ENCODE measurements around the gene NPLOC4.

Gene NPLOC4

DNA sequence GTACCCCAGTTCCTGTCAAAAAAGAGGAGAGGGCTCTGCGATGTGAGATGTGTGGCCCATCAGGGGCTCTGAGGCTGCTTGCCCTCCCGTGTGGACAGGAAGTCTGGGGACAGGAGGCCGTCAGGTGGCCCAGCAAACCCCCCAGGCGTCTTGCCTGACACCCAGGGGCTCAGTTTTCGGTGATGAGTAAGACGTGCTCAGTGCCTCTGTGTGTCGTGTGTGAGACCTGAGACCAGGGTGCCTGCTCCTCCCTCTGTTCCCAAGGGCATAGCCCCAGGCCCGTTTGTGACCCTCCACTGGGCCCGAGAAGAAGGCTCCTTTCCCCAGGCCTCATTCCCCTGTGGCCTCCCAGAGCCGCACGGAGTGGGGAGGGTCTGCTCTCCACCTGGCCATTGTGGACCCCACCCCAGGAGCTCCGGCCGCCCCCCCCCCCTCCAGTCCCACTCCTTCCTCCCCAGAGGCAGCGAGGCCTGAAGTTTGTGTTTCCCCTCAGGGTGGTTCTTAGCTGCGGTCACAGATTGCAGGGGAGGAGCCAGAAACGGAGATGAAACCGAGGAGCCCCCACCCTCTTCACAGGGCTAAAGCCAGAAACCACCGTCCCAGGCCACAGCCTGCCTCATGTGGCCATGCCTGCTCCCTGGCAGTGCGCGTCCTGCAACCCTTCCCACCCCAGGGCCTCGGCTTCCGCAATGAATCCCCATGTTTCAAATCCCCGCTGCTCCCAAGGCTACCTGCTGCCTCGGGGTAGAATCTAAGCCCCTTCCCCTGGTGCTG is 119.4 kb downstream of the NPLOC4 start:
- DNase-seq: no peak

DNA sequence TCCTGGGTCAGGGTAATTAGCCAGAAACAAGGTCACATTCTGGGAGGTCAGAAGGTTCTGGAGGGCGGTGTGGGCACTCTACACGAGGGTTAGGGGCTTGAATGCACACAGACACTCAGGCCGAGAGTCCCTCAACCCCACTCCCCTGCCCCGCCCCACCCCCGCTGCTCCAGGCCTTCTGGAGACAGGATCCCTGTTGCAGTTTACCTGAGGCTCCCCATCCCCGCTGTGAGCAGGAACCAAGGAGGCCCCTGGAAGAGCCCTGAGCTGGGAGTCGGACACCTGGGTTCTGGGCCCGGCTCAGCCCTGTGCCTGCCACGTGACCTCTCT is 119.9 kb downstream of the NPLOC4 start:
- no peak for DNase-seq

DNA sequence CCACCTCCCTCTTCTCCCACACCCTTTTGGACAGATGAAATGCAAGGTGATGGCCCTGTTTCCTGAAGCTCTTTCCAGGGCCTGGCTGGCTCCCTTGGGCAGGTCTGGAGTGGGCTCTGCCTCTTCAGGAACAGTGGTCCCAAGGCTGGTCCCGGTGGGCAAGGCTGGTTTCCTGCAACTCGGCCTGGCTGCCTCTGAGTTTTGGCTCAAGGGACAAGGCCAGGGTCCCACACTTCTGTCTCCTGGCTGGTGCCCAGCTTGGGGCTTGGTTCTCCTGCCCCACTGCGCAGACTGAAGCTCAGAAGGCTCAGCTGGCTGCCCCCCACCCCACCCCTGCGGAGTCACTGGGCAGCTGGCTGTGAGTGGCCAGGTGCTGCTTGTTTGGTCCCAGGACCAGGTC is 120.5 kb downstream of the NPLOC4 start:
- no peak for DNase-seq

DNA sequence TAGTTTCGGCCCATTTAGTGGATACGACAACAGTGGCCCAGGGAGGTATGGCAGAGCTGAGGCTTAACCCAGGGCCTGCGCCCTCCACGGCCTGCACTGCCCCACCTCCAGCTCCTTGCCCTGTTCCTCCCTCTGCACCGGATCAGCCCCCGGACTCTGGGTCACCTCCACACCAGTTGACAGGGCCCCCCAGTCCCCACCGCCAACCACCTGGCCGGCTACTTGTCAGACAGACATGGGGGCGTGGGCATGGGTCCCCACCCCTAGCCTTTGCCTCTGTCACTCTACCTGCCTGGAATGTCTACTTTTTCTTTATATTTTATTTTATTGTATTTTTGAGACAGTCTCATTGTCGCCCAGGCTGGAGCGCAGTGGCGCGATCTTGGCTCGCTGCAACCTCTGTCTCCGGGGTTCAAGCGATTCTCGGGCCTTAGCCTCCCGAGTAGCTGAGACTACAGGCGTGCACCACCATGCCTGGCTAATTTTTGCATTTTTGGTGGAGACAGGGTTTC is 121.3 kb downstream of the NPLOC4 start:
- no peak for DNase-seq

DNA sequence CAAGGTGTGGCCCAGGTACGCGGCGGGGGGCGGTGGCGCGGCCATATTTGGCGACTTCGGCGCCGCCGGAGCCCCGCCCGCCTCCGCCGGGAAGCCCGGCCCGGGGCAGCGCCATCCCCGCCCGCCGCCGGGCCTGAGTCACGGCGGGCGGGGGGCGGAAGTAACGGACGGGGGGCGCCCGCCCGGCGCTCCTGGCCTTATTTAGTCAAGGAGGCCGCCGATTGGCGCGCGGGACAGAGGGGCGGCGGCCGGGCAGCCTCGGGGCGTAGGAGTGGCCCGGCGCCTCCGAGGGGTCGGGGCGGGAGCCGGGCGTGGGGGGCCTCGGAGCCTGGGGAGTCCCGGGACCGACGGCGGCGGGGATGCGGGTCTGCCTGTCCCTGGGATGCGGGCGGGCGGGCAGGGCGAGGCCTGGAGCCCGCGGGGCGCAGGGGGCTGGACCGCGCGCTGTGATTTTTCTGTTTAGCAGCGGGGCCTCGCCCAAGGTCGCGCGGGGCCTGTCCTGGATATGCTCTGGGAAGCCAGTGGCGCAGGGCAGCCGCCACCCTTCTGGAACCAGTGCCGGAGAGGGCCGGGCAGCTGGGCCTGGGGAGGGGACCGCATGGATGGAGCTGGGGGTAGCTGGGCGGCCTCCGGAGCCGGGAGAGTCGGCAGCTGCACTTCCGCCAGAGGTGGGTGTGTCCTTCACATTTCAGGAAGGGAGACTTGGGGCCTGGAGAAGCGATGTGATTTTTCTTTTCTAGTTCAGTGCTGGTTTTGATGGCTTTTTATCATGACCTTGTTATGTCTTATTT is 122.0 kb downstream of the NPLOC4 start:
- DNase-seq: peak; percentile 54 to 83 (median 63)

DNA sequence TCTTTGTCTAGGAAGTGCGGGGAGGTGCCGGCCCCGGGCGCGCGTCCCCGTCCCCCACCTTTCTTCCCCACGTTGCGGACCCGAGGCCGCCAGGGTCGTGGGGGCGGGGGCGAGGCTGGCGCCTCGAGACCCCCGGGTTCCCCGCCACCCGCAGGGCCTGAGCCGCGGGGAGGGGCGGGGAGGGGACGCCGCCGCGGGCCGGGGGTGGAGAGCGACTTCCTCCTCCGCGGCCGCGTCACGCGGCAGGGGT is 122.5 kb downstream of the NPLOC4 start:
- DNase-seq: no peak

DNA sequence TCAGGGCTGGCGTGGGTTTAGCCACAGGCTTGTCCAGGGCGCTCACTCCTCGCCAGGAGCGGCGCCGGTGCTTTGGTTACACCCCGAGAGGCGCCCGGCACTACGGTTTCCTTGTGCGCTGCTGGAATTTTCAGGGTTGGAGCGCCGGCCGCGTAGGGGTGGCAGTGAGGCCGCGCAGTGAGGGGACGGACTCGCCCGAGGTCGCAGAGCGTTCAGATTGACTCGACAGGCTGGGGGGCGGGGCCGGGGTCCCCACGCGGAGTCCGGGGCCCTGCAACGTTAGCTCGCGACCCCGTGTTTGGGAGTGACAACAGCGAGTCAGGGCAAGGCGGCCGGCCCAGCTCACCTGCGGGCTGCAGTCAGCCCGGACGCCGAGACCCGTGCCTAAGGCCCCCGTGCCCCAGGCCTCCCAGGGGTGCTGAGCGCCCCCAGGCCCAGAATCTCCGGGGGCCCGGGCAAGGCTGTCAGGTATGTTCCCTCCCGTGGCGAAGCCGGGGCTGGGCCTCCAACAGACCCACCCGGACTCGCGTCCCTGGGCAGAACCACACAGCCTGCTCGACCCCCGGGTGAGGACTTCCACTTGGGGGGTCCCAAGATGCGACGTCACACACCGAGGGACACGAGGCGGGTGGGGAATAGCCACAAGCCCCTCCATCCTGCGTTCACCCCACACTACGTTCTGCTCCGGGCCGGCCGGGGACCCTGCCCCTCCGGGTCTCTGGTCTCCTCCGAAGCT is 123.0 kb downstream of the NPLOC4 start:
- peak in 2 of 5 donors; percentile 27 to 57 for DNase-seq

DNA sequence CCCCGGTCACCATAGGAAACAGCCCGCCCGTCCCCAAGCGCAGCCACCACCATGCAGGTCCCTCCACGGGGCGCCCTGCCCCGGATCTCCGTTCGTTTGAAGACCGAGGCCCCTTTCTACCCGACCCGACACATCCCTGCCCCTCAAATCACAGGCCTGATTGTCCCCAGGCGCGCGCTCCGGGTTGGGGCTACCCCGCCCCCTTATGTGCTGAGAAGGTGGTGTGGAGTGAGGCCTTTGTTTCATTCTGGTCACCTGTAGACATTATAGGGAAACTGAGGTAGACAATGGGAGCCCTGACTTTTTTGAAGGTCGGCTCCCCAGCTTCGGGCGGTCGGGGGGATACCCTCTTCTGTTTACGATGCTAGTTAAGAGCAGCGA is 123.5 kb downstream of the NPLOC4 start:
- DNase-seq: peak in 4 of 5 donors; percentile 45 to 82 (median 46)

DNA sequence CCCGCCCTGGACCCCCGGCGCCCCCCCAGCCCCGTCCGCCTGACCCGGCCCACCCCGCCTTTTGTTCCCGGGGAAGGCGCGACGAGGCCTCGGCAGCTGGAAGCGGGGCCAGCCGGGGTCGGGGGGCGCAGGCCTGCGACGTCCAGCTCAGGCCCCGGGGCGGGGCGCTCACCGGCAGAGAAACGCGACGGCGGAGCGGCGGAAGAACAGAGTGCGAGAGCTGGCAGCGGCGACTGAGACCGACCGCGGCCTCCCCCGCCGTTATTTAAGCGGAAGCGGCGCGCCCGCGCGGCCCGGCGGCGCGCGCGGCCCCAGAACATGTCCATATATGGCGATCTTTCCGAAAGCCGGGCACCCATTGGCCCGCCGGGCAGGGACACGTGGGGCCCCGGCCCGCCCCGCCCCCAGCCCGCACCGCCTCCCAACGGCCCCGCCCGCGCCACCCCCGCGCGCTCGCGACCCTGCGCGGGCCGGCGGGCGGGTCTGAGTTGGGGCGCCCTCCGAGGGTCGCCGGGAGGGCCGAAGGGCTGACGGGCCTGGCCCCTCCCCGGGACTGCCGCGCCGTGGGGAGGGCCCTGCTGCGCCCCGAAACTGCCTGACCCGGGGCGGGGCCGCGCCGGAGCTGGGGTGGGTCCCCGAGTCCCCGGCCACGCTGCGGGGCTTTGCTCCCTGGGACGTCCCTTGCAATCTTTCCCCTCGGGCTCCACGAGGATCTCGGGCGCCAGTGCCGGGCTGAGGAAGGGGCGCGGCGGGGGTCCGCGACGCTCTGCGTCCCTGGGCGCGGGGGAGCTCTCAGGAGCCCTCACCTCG is 124.1 kb downstream of the NPLOC4 start, which contains the start of gene ACTG1:
Gene ACTG1, minus strand, starts transcription at position 238 of the 810 bp plus-strand sequence. CDS start 445 bp downstream, outside the sequence.
- DNase-seq: peak; percentile 82 to 90 (median 89)

DNA sequence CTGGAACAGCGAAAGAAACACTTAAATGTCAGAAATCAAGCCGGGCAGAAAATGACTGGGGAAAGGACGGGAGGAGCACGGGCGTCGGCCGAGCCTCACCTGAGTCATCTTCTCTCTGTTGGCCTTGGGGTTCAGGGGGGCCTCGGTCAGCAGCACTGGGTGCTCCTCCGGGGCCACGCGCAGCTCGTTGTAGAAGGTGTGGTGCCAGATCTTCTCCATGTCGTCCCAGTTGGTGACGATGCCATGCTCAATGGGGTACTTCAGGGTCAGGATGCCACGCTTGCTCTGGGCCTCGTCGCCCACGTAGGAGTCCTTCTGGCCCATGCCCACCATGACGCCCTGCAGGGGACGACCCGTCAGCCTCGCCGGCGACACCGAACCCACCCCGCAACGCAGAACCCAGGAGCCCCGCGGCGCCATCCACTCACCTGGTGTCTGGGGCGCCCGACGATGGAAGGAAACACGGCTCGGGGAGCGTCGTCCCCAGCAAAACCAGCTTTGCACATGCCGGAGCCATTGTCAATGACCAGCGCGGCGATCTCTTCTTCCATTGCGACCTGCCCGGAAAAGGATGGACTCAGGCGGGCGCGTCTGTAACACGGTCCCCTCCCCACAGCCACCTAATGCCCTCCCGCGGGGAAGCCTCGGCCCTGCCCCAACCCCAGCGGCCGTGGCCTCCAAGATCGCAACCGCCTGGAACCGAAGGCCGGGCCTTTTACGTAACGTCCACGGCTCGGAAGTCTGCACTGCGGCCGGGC is 124.9 kb downstream of the NPLOC4 start:
- DNase-seq: peak in 1 of 5 donors; percentile 46

DNA sequence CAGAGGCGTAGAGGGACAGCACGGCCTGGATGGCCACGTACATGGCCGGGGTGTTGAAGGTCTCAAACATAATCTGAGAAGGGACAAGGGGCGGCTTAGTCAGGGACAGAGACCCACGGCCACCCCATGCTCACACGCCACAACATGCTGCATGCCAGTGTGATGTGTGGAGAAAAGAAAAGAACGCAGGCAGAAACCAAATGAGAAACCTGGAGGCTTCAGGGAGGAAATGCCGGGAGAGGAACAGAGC is 125.4 kb downstream of the NPLOC4 start:
- DNase-seq: no peak

DNA sequence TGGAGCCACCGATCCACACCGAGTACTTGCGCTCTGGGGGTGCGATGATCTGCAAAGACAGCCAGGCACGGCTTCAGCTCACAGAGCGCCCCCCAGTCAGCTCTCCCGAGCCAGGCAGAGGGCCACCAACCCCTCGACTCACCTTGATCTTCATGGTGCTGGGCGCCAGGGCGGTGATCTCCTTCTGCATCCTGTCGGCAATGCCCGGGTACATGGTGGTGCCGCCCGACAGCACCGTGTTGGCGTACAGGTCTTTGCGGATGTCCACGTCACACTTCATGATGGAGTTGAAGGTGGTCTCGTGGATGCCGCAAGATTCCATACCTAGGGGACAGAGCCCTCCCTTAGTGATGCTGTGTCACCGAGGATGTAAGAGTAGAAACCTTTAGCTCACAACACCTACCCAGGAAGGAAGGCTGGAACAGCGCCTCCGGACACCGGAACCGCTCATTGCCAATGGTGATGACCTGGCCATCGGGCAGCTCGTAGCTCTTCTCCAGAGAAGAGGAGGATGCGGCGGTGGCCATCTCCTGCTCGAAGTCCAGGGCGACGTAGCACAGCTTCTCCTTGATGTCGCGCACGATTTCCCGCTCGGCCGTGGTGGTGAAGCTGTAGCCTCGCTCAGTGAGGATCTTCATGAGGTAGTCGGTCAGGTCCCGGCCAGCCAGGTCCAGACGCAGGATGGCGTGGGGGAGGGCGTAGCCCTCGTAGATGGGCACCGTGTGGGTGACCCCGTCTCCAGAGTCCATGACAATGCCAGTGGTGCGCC is 125.9 kb downstream of the NPLOC4 start:
- peak in 2 of 5 donors; percentile 30 to 73 for DNase-seq

DNA sequence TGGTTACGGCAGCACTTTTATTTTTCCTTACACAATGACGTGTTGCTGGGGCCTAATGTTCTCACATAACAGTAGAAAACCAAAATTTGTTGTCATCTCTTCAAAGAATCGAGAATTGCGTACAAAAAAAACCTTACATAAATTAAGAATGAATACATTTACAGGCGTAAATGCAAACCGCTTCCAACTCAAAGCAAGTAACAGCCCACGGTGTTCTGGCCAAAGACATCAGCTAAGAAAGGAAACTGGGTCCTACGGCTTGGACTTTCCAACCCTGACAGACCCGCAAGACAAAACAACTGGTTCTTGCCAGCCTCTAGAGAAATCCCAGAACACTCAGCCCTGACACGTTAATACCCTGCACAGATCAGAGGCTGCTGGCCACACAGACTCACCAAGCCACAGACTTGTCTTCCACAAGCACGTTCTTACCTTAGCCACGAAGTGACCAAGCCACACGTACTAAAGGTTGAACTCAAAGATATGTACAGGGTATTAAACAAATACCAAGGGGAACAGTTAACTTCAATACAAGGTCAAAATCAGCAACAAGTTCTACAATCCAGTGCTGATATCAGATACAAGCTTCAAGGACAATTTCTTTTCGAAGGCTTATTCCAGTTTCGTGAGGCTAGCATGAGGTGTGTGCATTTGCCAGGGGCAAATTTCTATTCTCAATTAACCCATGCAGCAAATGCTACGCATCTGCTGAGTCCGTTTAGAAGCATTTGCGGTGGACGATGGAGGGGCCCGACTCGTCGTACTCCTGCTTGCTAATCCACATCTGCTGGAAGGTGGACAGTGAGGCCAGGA is 126.7 kb downstream of the NPLOC4 start:
- no peak for DNase-seq

DNA sequence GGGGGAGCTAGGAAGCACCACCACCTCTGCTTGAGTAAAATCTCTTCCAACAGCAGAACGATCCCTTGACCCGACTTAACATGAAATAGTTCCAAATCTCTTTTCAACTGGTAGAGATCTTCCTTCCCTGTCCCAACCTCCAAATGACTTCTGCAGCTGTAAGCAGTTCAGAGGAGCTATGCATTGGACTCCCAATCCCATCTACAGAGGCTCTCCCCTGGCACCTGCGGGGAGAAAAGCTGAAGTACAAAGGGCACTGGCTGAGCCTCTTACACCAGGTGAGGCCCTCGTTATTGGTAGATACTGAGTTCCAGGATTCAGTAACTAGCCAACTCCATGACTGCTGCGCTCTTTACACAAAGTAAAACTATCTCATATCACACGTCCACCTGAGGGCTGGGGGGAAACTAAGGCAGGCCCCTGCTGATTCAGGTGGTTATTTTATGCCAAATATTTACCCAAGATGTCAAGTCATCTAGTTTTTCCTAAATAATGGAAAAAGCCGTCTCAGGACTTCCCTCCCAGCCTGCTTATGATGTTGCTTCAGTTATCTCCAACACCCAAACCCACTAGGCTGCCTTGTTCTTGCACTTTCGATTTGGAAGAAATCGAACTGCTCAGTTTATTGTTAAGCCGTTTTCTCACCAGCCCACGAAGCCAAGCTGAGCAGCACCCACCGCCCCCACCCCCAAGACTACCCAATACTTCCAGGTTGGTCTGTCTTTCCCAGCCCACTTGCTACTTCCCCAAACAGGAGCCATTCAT is 127.5 kb downstream of the NPLOC4 start:
- DNase-seq: peak in 1 of 5 donors; percentile 56

DNA sequence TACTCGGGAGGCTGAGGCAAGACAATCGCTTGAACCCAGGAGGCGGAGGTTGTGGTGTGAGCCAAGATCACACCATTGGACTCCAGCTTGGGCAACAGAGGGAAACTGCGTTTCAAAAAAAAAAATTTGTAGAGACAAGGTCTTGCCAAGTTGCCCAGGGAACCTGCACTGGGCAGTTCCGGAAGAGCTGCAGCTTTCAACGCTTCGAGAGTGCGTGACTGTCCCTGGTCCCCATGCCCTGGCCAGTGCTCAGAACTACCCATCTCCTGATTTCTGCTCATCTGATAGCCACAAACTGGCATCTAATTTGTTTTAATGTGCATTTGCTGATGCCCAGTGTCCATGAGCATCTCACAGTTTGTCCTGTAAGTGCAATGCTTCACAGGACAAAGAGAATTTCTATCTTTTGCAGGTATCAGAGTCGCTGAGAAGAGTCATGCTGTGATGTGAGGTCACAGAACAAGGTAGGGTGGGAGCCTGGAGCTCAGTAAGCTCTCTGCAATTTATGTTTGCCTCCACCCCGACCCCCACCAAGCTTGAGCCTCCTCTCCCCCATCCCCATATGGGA is 128.2 kb downstream of the NPLOC4 start:
- DNase-seq: peak in 1 of 5 donors; percentile 37
